ENCODE measurements around the gene GAS7. TPM values are rescaled to one million over a fixed set of nuclear protein-coding genes. Genes with fewer than 3 reads are reported as not detected.

The GAS7 gene
- total RNA-seq, 4 donors from 2014 or later, result 24.7 to 43.3 (median 38.4) TPM

- TF ChIP-seq, protein P1, sequence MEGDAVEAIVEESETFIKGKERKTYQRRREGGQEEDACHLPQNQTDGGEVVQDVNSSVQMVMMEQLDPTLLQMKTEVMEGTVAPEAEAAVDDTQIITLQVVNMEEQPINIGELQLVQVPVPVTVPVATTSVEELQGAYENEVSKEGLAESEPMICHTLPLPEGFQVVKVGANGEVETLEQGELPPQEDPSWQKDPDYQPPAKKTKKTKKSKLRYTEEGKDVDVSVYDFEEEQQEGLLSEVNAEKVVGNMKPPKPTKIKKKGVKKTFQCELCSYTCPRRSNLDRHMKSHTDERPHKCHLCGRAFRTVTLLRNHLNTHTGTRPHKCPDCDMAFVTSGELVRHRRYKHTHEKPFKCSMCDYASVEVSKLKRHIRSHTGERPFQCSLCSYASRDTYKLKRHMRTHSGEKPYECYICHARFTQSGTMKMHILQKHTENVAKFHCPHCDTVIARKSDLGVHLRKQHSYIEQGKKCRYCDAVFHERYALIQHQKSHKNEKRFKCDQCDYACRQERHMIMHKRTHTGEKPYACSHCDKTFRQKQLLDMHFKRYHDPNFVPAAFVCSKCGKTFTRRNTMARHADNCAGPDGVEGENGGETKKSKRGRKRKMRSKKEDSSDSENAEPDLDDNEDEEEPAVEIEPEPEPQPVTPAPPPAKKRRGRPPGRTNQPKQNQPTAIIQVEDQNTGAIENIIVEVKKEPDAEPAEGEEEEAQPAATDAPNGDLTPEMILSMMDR (IDR thresholded peaks at IDR 0.05; ENCODE audit: low read depth), result no peak
These were observed 42.4 kb downstream of the GAS7 start for GRCh38 chr17:10156077-10156435.

- TF ChIP-seq, protein P1 (IDR thresholded peaks at IDR 0.05; ENCODE audit: low read depth), result no peak
These were observed 42.9 kb downstream of the GAS7 start for GRCh38 chr17:10155371-10156076.

DNA sequence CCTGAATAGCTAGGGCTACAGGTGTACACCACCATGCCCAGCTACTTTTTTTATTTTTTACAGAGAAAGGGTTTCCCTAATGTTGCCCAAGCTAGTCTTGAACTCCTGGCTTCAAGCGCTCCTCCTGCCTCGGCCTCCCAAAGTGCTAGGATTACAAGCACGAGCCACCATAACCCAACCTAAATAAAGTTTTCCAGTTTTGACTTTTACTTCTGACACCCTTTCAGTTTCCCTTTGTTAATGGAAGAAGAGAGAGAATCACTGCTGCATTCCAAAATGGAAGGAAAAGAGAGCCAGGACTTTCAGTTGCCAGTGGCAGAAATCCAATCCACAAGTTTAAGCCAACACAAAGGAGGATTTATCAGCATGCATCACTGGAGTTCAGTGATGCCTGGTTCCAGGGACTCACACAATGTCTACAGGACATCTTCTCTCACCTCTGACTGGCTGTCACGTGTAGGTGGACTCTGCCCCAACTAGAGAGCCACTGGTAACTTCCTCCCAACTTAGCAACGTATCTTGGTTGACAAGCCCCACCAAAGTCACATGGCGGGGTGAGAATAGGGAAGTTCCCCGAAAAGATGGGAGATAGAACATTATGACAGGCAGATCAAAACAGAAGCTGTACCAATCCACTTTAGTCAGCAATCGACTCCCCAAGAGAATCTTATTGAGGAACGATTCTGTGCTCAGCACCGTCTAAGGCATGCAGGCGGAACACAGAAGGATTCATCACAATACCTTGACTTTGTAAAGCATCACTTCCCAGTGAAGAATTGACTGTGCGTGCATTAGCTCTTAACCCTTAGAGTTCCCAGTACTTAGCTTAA is 46.5 kb downstream of the GAS7 start:
- TF ChIP-seq, protein P1 (IDR thresholded peaks at IDR 0.05; ENCODE audit: low read depth), result no peak

DNA sequence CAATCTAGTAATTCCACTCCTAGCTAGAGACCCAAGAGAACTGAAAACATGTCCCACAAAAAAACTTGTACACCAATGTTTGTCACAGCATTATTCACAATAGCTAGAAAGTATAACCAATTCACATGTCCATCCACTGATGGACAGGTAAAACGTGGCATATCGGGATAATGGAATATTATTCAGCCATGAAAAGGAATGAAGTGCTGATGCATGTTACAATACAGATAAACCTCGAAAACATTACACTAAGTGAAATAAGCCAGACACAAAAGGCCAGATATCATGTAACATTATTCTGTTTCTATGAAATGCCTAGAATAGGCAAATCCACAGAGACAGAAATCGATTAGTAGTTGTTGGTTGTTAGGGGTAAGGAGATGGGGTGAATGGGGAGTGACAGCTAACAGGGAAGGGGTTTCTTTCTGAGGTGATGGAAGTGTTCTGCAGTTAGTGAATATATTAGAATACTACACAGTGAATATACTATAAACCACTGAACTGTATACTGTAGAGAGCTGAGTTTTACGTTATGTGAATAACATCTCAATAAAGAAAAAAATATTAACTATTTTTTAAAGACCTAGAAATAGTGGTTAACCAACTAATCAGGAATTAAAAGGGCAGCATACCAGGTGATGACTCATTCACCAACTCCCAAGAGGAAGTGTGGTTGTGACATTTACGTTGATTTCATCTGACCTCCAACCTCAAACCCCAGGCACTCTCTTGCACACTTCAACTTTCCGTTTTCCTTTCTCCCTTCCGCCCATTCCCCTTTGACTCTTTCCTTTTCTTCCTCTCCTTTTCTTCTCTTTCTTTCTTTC is 48.6 kb downstream of the GAS7 start:
- TF ChIP-seq, protein P1 (IDR thresholded peaks at IDR 0.05; ENCODE audit: low read depth), result no peak

DNA sequence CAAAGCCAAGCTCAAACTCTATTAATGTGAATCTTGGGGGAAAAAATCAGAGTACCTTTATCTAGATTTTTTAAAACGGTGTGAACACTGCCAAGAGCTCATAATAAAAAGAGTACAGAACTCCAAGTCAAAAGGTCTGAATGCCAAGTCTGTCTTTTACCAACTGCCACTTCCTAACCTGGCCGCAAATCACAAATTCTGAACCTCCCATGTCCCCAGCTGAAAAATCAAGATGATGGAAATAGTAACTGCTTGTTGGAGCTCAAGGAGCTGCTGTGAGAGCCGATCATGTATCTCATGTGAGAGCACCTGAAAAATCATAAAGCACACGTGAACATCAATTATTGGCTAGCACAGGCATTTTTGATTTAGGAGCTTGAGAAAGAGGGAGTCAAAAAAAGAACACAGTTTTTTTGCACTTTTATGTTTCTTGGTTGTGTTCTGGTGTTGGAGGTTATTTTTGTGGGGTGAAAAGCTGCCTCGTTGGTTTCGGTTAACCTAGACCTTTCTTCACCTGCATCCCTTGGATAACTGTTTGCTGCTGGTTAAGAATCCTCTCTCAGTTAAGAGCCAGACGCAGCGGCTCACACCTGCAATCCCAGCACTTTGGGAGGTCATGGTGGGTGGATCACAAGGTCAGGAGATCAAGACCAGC is 50.5 kb downstream of the GAS7 start:
- TF ChIP-seq, protein P1 (IDR thresholded peaks at IDR 0.05; ENCODE audit: low read depth), result no peak

DNA sequence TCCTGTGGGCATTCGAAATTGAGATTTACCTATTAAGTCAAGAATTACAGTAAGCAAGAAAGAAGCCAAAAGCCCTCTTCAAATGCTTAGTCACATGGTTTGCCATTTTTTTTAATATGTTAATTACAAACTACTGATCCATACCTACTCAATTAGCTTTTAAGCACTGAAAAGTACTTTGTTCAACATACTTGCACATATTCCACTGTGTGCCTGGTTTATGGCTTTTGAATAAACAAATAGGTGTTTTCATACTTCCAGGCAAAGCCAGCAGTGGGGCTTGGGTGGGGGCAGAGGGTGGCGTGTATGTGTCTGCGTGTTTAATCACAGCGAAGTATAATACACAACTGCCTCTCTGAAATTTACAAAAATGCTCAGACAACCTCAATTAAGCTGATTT is 51.4 kb downstream of the GAS7 start:
- TF ChIP-seq, protein P1 (IDR thresholded peaks at IDR 0.05; ENCODE audit: low read depth), result no peak

Measured in subcutaneous adipose tissue (tissue), 4 donors.